GM21423 (cell line): ENCODE measurements around the gene CCDC180.
"Not testable (repeated sequence)": the region's sequence is repeated elsewhere in the genome, so short reads cannot be mapped to it uniquely, and the experiment has no call there.

Experiments
- ATAC-seq: cut with Tn5 transposase; IDR thresholded peaks from one replicate; pipeline ENCODE4 v1.9.1; 2021; ENCODE audit warnings: mild to moderate bottlenecking, moderate library complexity; ENCODE audit not compliant: unreplicated experiment

Gene CCDC180

GRCh38 chr9:97310896-97311295 is 3.4 kb downstream of the CCDC180 start:
- ATAC-seq: no peak

- ATAC-seq: no peak
Observed at GRCh38 chr9:97311798-97312500, 4.5 kb downstream of the CCDC180 start.

- ATAC-seq: no peak
Observed at GRCh38 chr9:97312556-97312955, 5.1 kb downstream of the CCDC180 start.

GRCh38 chr9:97313243-97313642 is 5.8 kb downstream of the CCDC180 start:
- no peak for ATAC-seq

GRCh38 chr9:97313746-97314145 is 6.3 kb downstream of the CCDC180 start:
- no peak for ATAC-seq

- ATAC-seq: no peak
Observed at GRCh38 chr9:97314503-97314902, 7.0 kb downstream of the CCDC180 start.

- ATAC-seq: no peak
Observed at GRCh38 chr9:97315550-97315949, 8.1 kb downstream of the CCDC180 start.

- ATAC-seq: no peak
Observed at GRCh38 chr9:97316904-97317303, 9.4 kb downstream of the CCDC180 start.

GRCh38 chr9:97318433-97318832 is 11.0 kb downstream of the CCDC180 start:
- ATAC-seq: no peak

- no peak for ATAC-seq
Observed at GRCh38 chr9:97319395-97319794, 11.9 kb downstream of the CCDC180 start.

GRCh38 chr9:97320080-97320642 is 12.7 kb downstream of the CCDC180 start:
- ATAC-seq: no peak

GRCh38 chr9:97321251-97321650 is 13.8 kb downstream of the CCDC180 start:
- ATAC-seq: no peak

GRCh38 chr9:97321691-97322090 is 14.2 kb downstream of the CCDC180 start:
- ATAC-seq: no peak

GRCh38 chr9:97322105-97322504 is 14.6 kb downstream of the CCDC180 start:
- ATAC-seq: no peak

GRCh38 chr9:97324954-97325353 is 17.5 kb downstream of the CCDC180 start:
- no peak for ATAC-seq

GRCh38 chr9:97327562-97327961 is 20.1 kb downstream of the CCDC180 start:
- no peak for ATAC-seq

GRCh38 chr9:97332993-97333392 is 25.5 kb downstream of the CCDC180 start:
- no peak for ATAC-seq

GRCh38 chr9:97335622-97336021 is 28.2 kb downstream of the CCDC180 start:
- ATAC-seq: not testable (repeated sequence)

GRCh38 chr9:97348871-97349270 is 41.4 kb downstream of the CCDC180 start:
- no peak for ATAC-seq

GRCh38 chr9:97349400-97349799 is 41.9 kb downstream of the CCDC180 start:
- no peak for ATAC-seq

- ATAC-seq: no peak
Observed at GRCh38 chr9:97354637-97355036, 47.2 kb downstream of the CCDC180 start.

GRCh38 chr9:97357056-97357455 is 49.6 kb downstream of the CCDC180 start:
- no peak for ATAC-seq
